Measurements from ENCODE around the gene ABCC3.

ABCC3 gene

DNA sequence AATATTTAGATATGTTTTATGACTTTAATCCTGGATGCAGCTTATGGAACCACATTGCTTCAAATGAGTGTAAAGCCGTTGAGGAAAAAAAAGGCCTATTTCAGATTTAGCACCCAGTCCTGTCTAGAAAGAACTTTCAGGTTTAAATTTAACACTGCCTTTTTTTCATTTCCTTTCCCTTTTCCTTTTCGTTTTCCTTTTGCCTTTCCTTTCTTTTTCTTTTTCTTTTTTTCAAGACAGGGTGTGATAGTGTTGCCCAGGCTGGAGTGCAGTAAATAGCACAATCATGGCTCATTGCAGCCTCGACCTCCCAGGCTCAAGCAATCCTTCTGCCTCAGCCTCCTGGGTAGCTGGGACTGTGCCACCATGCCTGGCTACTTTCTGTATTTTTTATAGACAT lies 100.6 kb downstream of the ABCC3 start:
- DNase-seq (ENCODE audit: low read depth, low spot score): no peak

DNA sequence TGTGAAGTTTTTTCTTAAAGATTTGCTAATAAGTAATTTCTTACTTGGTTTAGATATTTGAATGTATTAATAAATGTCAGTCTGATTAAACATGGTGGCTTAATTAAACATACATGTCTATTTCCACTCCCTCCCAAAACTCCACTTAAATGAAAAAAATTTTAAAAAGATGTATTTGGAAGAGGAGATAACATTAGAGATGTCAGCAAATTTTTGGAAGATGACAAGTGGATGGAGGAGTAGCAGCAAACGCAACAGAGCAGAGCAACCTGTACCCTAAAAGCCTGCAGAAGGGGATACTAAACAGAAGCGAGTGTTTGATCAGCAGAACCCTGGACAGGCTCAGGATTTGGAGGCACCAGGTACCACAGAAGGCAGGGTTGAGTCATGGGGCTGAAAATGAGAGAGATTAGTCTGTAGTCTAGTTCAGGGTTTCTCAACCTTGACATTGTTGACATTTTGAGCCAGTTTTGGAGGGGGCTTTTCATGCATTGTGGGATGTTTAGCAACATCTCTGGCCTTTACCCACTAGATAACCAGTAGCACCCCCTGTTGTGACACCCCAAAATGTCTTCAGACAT lies 102.5 kb downstream of the ABCC3 start:
- DNase-seq (ENCODE audit: low read depth, low spot score): no peak

DNA sequence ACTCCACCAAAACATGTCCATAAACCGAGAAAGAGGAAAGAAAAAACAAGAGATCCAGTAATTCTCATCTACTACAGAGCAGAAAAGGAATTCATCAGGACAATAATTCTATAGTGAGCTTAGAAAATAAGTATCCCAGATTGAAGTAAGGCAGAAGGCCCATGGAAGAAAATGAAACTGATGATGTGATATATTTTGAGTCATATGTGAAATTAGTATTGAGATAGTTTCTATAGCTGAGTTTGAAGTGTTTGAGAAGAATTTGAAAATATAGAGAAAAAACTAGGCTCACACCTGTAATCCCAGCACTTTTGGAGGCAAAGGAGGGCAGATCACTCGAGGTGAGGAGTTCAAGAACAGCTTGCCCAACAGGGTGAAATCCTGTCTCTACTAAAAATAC lies 104.4 kb downstream of the ABCC3 start:
- DNase-seq (ENCODE audit: low read depth, low spot score): no peak

Data from smooth muscle cell of the brain vasculature (primary cell).